Endometrial microvascular endothelial cells (primary cell): ENCODE results near the gene SMAP1. TPM values are rescaled to one million over a fixed set of nuclear protein-coding genes. Genes with fewer than 3 reads are reported as not detected.
"Not testable (repeated sequence)": the region's sequence is repeated elsewhere in the genome, so short reads cannot be mapped to it uniquely, and the experiment has no call there.

Source experiments
- in situ Hi-C: cut with HindIII; loops from 2 replicates; pipeline ENCODE4 v1.10.0; 2017; ENCODE audit warnings: low sequenced_read_pairs, low pct_unique_long_range_greater_than_20kb; ENCODE audit errors: inconsistent ontology term
- total RNA-seq: library from RNA; depleted of rRNA; stranded (reverse); fragments of >200 nt; gene quantifications from one replicate; pipeline ENCODE4 v1.2.3, GENCODE V29; 2015; ENCODE audit errors: inconsistent ontology term

SMAP1 gene
- total RNA-seq, 1 donor from 2014 or later, result 21.8 TPM

DNA sequence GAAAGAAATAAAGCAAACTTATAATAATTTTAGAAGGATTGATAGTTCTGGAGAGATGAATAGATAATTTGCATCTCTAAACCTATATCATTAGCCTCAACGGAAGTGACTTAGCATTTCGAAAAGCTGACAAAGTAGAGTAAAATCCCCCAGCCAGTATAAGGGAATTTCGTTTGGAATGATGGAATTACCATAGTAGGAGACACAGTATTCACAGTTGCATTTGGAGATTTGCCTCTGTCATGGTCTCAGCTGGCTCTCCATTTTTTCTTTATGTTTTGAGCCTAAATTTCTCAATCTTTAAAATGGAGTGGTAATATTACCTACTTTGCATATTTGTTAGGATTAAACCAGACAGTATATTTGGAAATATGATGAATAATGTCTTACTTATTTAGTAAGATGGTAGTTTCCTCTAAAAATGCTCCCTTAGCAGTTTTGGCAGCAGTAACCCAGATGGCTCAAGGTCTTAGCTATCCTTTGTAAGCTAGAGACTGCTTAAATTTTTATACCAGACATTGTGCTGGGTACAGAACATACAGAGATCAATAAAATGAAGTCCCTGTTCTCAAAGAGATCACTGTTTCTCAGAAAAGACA, 58.2 kb downstream of the SMAP1 start:
- in situ Hi-C loops, result no loop called here

DNA sequence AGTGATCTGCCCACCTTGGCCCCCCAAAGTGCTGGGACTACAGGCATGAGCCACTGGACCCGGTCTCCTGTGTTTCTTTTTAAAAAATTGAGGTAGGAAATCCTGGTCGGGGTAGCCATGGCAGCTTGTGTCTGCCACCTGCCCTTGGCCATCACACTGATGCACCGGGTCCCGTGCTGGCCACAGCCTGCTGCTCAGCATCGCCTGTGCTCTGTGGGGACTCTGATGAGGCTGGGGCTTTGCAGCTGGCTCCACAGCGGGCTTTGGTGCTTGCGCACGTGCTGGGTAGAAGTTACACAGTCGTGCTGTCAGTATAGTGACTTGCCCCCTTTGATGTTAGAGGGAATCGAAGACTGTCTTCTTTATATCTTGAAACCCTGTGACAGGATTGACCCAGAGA, 66.7 kb downstream of the SMAP1 start:
- in situ Hi-C loops, result no loop called here

DNA sequence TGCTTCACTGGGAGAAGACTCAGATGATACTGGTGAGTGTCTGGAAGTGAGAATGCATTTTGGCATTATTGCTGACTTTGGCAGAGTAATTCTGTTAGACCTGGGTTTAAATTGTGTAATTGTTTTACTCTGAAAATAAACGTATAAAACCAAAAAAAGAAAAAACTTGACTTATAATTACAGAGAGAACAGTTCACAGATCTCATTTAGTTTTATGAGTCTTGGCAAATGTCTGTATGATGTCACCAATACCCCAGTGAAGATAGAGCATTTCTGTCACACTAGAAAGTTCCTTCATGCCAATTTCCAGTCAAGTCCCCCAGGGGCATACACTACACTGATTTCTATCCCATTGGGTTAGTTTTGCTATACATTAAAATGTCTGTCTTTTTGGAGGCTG, 67.3 kb downstream of the SMAP1 start:
- in situ Hi-C loops, result no loop called here

DNA sequence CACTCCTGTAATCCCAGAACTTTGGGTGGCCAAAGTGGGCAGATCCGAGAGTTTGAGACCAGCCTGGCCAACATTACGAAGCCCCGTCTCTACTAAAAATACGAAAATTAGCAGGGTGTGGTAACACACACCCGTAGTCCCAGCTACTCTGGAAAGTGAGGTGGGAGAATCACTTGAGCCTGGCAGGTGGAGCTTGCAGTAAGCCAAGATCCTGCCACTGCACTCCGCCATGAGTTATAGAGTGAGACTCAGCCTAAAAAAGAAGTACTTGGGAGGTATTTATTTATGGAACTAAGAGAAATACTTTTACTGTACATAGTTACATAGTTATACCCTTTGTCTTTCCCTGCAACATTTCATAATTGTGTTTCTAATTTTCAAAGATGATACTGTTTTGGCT, 67.8 kb downstream of the SMAP1 start:
- in situ Hi-C loops, result no loop called here

DNA sequence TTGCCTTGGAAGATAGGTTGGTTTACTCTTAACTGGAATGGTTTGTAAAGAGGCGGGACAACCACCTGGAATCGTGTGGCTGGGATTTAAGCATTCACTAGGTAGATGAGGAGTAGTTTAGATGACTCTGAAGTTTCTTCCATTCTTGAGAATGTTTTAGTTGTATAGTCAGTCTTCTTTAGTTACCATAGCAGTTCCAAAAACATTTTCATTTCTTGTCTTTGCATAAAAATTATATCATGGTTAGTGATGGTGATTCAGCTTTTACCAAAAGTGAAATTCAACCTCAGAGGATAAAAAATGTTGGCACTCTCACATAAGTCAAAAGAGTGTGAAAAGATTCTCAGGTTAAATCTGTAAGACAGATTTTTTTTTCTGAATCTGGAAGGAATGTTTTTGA, 70.3 kb downstream of the SMAP1 start:
- in situ Hi-C loops, result no loop called here

DNA sequence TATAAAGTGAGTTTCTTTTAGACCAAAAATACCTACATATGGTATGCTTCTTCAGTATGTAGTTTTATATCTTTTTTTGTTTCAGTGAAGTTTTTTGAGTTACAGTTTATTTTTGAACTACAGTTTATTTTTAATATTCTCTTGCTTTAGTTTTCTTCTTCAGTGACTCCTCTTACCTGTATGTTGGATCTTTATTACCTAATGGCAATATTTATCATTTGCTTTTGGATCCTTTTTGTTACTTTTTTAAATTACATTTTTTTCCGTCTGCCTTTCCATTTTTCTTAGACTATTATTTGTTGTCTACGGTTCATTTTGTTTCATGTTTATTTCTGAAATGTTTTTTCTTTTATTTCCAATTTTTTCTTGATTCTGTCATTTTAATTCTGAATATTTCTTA, 71.9 kb downstream of the SMAP1 start:
- in situ Hi-C loops, result no loop called here

DNA sequence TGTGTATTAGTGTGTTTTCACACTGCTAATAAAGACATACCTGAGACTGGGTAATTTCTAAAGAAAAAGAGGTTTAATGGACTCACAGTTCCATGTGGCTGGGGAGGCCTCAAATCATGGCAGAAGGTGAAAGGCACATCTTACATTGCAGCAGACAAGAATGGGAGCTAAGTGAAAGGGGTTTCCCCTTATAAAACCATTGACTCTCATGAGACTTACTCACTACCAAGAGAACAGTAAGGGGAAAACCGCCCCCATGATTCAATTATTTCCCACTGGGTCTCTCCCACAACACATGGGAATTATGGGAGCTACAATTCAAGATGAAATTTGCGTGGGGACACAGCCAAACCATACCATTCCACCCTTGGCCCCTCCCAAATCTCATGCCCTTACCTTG, 73.1 kb downstream of the SMAP1 start:
- in situ Hi-C loops, result not testable (repeated sequence)

DNA sequence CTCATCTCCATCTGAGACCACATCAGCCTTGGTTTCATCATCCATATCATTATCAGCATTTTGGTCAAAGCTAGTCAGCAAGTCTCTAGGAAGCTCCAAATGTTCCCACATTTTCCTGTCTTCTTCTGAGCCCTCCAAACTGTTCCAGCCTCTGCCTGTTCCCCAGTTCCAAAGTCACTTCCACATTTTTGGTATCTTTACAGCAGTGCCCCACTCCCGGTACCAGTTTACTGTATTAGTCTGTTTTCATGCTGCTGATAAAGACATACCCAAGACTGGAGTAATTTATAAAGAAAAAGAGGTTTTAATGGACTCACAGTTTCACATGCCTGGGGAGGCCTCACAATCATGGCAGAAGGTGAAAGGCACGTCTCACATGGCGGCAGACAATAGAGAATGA, 74.8 kb downstream of the SMAP1 start:
- in situ Hi-C loops, result not testable (repeated sequence)

DNA sequence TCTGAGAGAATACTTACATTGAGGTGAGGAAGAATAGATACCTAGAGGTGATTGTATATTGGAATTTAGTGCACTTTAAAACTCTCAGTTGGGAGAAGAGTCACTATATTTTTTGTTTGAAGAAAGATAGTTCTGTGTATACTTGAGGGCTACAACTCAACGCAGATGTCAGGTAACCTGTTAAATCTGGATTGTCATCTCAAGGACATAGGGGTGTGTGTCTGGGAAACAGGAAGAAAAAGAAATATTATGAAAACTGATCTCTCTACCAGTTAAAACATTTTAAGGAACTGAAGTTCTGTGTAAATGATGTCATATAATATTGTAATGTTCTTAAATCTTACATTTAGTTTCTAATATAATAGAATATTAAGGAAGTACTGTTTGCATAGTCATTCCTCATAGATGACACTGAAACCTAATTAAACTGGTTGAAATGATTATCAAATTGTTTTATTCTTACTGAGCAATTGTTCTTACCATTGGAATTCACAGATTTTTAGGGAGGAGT, 86.2 kb downstream of the SMAP1 start:
- in situ Hi-C loops, result no loop called here

DNA sequence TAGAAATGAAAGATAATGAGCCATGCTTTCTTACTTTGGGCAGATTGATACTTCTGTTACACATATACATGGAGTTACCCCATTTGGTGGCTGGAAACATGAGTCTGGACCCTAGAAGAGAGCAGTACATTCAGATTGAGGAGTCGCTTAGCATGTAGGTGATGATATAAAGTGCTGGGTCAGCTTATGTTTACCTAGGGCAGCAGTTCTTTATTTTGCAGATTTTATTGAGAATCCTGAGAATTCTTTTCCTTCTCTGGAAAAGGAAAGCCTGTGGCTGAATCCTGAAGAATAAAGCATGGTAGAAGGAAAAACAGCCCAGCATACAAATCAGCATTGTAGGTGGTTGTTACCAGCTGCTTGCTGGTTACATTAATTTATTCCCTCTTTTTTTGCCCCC, 91.2 kb downstream of the SMAP1 start:
- in situ Hi-C loops, result no loop called here

DNA sequence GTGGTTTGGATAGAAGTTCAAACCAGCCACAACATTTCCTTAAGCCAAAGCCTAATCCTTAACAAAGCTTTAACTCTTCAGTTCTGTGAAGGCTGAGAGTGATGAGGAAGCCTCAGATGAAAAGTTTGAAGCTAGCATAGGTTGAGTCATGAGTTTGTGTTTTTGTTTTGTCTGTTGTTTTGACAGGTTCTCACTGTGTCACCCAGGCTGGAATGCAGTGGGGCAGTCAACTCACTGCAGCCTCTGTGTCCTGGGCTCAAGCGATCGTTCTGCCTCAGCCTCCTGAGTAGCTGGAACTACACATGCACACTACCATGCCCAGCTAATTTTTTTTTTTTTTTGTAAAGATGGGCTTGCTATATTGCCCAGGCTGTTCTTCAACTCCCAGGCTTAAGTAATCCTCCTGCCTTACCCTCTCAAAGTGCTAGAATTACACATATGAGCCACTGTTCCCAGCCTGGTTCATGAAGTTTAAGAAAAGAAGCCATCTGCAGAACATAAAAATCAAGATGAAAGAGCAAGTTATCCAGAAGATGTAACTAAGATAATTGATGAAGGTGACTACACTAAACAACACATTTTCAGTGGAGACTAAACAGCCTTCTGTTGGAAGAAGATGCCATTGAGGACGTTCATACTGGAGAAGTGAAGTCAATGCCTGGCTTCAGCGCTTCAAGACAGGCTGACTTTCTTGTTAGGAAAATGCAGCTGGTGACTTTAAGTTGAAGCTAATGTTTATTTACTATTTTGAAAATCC, 96.2 kb downstream of the SMAP1 start:
- in situ Hi-C loops, result no loop called here

DNA sequence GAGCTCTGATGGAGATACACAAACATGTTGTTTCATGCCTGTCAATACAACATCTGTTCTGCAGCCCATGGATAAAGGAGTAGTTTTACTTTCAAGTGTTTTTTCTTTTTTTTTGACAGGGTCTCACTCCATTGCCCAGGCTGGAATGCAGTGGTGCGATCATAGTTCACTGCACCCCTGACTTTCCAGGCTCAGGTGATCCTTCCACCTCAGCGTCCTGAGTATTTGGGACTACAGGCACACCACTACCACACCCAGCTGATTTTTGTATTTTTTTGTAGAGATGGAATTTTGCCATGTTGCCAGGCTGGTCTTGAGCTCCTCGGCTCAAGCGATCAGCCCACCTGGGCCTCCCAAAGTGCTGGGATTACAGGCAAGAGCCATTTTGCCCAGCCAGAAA, 97.0 kb downstream of the SMAP1 start:
- in situ Hi-C loops, result no loop called here

DNA sequence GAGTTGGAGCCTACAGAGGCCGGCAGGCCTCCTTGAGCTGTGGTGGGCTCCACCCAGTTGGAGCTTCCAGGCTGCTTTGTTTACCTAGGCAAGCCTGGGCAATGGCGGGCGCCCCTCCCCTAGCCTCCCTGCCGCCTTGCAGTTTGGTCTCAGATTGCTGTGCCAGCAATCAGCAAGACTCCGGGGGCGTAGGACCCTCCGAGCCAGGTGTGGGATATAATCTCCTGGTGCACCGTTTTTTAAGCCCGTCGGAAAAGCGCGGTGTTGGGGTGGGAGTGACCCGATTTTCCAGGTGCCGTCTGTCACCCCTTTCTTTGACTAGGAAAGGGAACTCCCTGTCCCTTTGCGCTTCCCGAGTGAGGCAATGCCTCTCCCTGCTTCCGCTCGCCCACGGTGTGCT, 103.7 kb downstream of the SMAP1 start:
- in situ Hi-C loops, result not testable (repeated sequence)

DNA sequence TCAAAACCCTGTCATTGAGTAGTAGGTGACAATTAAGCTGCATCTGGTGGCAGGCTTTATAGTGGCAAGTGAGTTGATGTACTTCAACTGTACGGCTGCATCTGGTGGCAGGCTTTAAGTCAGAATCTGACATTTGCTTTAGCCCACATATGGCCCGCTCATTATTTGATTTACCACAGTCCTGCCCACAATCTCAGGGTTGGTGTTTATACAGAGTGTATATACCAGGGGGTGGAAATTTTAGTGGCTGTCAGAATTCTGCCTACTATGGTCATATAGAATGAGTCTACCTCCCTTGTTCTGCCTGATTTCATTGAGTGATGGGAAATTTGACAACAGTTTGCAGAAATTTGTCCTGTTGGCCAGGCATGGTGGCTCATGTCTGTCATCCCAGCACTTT, 112.3 kb downstream of the SMAP1 start:
- in situ Hi-C loops, result no loop called here

DNA sequence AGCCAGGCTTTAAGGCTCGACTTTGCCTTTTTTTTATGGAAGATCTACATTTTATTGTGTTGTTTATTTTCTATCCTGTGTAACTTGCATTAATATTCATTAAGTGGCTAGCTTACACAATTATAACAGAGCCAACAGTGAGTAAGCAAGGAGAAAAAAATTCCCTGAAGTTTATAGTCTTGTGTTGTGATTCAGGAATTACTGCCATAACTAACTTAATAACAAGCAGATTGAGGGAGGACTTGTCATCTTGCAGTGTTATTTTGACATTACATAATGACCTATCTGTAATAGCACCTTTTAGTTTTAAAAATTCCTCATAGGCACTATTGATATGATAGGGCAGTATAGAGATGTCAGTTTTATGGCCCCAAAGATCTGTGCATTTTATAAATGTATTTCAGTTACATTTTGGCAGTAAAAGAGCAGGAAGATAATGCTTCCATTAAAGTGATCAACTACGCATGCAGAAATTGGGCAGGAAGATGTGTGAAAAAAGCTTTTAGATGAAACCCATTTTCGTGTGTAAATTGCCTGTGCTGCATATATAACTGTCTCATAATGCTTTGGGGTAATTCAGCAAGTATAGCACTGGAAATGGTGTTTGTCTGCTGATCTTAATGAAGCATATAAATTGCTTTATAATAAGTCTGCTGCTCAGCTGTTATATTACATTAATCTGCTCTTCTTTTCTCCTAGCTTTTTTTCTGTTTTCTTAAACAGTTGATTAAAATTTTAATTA, 123.0 kb downstream of the SMAP1 start:
- in situ Hi-C loops, result no loop called here

DNA sequence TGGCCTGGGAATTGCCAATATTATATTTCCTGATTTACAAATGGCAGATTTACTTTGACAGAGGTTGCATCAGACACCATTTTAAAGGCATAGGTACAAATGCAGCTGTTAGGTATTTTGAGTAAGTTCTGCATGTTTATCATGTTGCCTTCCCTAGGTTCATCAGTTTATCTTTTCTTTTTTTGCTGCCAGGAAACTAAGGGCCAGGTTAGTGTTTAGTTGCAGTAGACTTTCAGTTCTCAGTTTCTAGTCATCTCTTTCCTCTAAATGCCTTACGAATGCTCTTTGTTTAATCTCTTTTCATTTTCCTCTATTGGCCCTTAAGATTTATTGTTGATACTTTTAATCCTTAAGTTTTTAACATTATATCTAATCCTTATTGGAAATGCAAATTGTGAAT, 129.9 kb downstream of the SMAP1 start:
- in situ Hi-C loops, result no loop called here

DNA sequence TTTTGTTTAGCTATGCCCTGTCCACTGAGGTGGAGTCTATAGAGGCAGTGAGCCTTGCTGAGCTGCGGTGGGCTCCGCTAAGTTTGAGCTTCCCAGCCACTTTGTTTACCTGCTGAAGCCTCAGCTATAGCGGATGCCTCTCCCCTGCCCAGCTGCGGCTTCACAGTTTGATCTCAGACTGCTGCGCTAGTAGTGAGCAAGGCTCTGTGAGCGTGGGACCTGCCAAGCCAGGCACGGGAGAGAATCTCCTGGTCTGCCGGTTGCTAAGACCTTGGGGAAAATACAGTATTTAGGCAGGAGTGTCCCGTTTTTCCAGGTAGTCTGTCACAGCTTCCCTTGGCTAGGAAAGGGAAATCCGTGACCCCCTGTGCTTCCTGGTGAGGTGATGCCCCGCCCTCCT, 138.4 kb downstream of the SMAP1 start:
- in situ Hi-C loops, result no loop called here

DNA sequence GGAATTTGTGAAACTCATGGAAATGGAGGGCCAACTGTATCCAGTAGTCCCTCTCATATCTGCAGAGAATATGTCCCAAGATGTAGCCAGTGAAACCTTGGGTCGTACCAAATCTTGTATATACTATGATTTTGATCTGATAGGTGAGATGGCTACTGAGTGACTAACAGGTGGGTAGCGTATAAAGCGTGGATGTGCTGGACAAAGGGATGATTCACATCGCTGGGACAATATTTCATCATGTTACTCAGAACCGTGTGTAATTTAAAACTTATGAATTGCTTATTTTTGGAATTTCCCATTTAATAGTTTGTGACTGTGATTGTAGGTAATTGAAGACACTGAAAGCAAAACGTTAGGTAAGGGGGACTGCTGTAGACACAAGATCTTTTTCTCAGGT, 144.1 kb downstream of the SMAP1 start:
- in situ Hi-C loops, result no loop called here

DNA sequence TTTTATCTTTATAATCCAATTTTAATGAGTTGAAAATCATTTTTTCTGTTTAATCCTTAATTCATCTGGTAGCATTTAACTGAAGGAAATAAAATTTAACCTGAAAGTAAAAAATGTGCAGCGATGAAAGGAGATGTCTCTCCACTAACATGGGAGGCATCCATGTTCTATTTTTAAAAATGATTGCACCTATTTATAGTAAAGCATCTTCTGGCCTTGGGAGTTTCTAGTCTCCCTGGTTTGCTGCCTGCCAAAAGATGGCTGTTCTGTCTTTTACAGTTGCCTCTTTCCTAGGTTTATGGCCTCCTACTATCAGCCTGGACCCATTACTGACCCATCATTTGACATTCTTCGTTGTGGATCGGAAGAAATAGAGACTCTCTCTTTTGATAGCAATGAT, 146.2 kb downstream of the SMAP1 start:
- in situ Hi-C loops, result no loop called here

DNA sequence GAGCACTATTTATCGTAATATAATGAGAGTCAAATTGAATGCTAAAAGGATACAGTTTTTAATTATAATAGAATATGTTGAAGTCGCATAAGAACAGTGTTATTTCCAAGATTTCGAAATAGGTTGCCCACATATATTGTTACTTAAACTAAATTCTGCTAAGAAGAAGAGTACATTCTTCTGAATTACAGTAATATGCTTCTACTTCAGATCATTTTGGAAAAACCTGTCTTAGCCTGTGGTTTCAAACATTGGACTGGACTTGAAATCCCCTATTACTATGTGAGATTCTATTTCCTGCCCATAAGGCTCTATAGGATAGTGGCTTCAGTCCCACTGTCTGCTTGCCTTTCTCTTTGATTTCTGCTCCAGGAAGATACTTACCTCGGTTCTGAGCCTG, 152.0 kb downstream of the SMAP1 start:
- in situ Hi-C loops, result no loop called here
